ENCODE results near the gene TIMM50.
A peak's percentile ranks its signal among the peaks of the same experiment; 100 is the strongest.

TIMM50 gene

DNA sequence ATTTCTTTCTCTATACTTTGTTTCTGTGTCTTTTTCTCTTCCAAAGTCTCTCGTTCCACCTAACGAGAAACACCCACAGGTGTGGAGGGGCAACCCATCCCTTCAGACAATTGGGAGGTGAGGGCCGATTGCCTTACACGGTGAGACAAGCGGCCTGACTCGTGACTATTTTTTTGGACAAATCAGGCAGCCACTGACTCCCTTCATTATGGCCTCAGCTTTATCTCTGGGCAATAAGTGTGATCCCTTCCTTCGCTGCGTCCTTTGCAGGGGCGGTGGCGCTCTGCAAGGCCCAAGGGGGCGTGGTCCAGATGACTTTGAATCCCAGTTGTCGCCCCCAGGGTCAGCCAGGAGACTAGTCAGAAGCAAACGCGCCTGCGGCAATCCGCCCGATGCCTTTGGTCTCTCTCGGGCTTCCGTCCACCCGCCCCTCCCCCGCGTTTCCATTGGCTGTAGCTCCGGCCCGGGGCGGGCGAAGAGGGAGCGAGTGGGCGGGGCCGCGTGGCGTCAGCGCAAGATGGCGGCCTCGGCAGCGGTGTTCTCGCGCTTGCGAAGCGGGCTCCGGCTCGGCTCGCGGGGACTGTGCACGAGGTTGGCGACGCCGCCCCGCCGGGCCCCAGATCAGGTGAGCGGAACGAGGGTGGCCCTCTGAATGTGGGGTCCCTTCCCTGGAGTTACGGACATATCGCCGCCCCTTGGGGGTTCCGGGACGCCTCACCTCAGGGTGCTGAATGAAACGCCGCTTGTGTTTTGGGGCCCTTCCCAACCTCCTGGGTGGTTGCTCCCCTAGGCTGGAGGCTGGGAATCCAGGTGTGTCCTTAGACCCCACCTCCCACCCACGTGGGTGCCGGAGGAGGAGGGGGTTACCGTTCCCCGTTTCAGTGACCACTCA lies at the start of gene TIMM50:
TIMM50 (plus strand) TSS at position 502 of the 892 bp plus-strand sequence; CDS start at position 518, 16 bp downstream.
- Mint-ChIP-seq H3K27ac (peak within 1 kb of the TSS; percentile 94), H3K4me1 (ENCODE audit: low read depth) (peaks cover 29% of the 10 kb centered on the region), H3K36me3 (ENCODE audit: low read depth) (peaks cover 21% of the 10 kb centered on the region), H3K4me3 (peak within 1 kb of the TSS; percentile 96), H3K9me3 (no peaks in the 10 kb centered on the region), H3K27me3 (no peaks in the 10 kb centered on the region)

DNA sequence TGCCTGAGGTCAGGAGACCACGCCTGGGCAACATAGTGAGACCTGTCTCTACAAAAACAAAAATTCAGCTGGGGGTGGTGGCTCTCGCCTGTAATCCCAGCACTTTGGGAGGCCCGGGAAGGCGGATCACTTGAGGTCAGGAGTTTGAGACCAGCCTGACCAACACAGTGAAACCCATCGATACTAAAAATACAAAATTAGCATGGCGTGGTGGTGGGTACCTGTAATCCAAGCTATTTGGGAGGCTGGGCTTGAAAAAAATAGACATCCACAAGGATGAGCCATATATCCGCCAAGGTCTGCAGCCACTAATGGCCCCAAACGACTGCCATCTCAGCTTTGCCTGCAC lies 48.0 kb upstream of the TIMM50 start:
- H3K4me1 Mint-ChIP-seq (ENCODE audit: low read depth): peaks cover 63% of the 10 kb centered on the region
- H3K36me3 Mint-ChIP-seq (ENCODE audit: low read depth): peaks cover 40% of the 10 kb centered on the region
- peak overlapping the region; percentile 99 for H3K4me3 Mint-ChIP-seq
- H3K27me3 Mint-ChIP-seq: no peaks in the 10 kb centered on the region
- peak overlapping the region; percentile 100 for H3K27ac Mint-ChIP-seq
- no peaks in the 10 kb centered on the region for H3K9me3 Mint-ChIP-seq

DNA sequence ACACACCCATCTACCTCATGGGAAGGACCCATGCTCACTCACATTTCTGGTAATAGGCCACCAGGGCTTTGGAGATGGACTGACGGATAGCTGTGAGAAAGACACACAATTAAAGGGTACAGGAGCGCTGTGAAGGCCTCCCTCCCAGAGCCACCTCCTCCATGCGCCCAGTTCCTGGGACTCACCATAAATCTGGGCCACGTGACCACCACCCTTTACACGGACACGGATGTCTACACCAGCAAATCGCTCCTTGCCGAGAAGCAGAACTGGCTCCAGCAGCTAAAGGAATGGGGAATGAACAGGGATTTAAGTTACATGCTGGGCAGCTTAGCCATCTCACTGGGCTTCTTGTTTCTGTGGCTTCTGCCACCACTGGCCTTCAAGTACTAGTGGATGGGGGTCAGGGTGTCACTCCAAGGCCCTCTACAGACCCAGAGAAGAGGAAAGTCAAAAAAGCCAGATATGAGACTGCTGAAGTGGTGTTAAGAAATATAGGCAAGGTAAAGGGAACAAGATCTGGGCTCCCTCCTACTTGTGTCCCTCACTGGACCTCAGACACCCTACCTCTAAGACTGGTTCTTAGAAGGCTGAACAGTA lies 47.1 kb upstream of the TIMM50 start:
- Mint-ChIP-seq H3K27ac (peak overlapping the region; percentile 100), H3K36me3 (ENCODE audit: low read depth) (peaks cover 40% of the 10 kb centered on the region), H3K9me3 (no peaks in the 10 kb centered on the region), H3K27me3 (no peaks in the 10 kb centered on the region), H3K4me1 (ENCODE audit: low read depth) (peaks cover 63% of the 10 kb centered on the region), H3K4me3 (peak overlapping the region; percentile 99)

DNA sequence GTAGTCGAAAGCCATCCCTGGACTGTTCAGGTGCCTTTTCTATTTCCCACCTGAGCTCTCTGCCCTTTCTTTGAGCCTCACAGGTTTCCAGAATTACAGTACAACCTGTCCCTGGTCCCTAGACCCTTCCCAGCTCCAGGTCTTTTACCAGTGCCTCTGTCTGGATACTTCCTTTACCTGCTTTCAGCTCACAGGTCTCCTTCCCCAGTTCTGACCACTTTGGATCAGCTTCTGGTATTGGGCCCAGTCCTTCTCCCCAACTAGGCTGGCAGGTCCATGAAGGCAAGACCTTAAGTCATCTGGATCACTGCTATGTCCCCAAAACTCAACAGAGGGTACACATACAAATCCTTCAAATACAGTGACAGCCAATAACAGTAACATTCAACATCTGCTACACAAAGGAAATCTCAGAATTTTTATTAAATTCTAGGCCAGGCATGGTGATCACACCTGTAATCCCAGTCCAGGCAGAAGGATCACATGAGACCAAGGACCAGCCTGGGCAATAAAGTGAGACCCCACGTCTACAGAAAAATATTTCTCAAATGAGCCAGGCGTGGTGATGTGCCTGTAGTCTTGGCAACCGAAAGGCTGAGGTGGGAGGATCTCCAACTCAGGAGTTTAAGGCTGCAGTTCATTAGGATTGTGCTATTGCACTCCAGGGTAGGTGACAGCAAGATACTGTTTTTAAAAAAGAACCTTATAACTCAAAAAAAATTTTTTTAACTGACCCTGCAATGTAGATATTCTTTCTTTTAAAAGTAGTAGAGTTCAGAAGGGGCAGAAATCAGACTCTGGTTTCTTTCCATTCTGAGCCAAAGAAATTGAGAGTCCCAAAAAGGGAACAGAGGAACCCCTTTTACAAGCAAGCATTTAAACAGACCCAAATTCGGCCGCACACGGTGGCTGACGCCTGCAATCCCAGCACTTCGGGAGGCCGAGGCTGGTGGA lies 46.2 kb upstream of the TIMM50 start:
- peaks cover 40% of the 10 kb centered on the region for H3K36me3 Mint-ChIP-seq (ENCODE audit: low read depth)
- peak overlapping the region; percentile 99 for H3K4me3 Mint-ChIP-seq

GRCh38 chr19:39435499-39436349 lies 44.9 kb upstream of the TIMM50 start, which contains the start of gene RPS16:
Gene RPS16 (minus strand): TSS chr19:39435949. CDS start chr19:39435895, 54 bp downstream.
- Mint-ChIP-seq H3K9me3 (no peaks in the 10 kb centered on the region), H3K4me1 (ENCODE audit: low read depth) (peaks cover 63% of the 10 kb centered on the region), H3K27ac (peak within 1 kb of the TSS; percentile 100), H3K4me3 (peak within 1 kb of the TSS; percentile 99), H3K27me3 (no peaks in the 10 kb centered on the region), H3K36me3 (ENCODE audit: low read depth) (peaks cover 40% of the 10 kb centered on the region)

More for the DNA sequence above, 46.2 kb upstream of the TIMM50 start:
- Mint-ChIP-seq H3K27ac (peak overlapping the region; percentile 100), H3K9me3 (no peaks in the 10 kb centered on the region), H3K27me3 (no peaks in the 10 kb centered on the region), H3K4me1 (ENCODE audit: low read depth) (peaks cover 63% of the 10 kb centered on the region)

DNA sequence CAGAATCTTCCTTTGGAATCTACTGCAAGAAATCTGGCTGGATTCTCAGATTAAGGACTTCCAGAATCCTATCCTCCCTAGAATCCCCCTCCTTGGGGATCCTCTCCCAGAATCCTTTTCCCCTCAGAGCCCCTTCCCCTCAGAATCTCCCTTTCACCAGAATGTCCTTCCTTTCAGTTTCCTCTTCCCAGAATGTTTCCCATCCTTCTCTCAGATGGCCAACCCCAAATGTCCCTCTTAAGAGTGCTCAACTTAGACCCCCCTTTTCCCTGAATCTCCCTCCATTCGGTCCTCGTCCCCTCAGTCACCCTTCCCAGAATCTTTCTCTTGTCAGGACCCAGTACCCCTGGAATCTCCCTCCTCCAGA lies 44.3 kb upstream of the TIMM50 start:
- Mint-ChIP-seq H3K9me3 (no peaks in the 10 kb centered on the region), H3K4me3 (peak overlapping the region; percentile 99), H3K27ac (peak overlapping the region; percentile 100), H3K4me1 (ENCODE audit: low read depth) (peaks cover 57% of the 10 kb centered on the region), H3K36me3 (ENCODE audit: low read depth) (peaks cover 40% of the 10 kb centered on the region), H3K27me3 (no peaks in the 10 kb centered on the region)

DNA sequence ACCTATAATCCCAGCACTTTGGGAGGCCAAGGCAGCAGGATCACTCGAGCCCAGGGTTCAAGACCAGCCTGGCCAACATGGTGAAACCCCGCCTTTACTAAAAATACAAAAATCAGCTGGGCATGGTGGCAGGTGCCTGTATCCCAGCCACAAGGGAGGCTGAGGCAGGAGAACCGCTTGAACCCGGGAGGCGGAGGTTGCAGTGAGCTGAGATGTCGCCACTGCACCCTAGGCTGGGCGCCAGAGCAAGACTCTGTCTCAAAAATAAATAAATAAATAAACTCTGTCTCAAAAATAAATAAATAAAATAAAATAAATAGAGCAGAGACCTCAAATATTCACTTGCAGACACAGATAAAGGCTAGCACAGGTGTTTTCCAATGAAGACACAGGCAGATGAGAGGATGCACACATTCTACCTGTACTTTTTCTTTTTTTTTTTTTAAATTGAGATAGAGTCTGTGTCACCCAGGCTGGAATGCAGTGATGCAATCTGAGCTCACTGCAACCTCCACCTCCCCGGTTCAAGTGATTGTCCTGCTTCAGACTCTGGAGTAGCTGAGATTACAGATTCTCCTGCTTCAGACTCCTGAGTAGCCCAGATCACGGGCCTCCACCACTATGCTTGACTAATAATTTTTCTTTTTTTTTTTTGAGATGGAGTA lies 42.2 kb upstream of the TIMM50 start:
- no peak overlapping the region for H3K4me3 Mint-ChIP-seq
- no peaks in the 10 kb centered on the region for H3K27me3 Mint-ChIP-seq
- peaks cover 26% of the 10 kb centered on the region for H3K36me3 Mint-ChIP-seq (ENCODE audit: low read depth)
- peaks cover 39% of the 10 kb centered on the region for H3K4me1 Mint-ChIP-seq (ENCODE audit: low read depth)
- no peak overlapping the region for H3K27ac Mint-ChIP-seq
- no peaks in the 10 kb centered on the region for H3K9me3 Mint-ChIP-seq

- Mint-ChIP-seq H3K4me1 (ENCODE audit: low read depth) (peaks cover 47% of the 10 kb centered on the region), H3K4me3 (peak overlapping the region; percentile 100), H3K27ac (peak overlapping the region; percentile 100), H3K9me3 (no peaks in the 10 kb centered on the region), H3K27me3 (no peaks in the 10 kb centered on the region), H3K36me3 (ENCODE audit: low read depth) (peaks cover 36% of the 10 kb centered on the region)
Measured at GRCh38 chr19:39444598-39445195, 35.9 kb upstream of the TIMM50 start.

- Mint-ChIP-seq H3K27ac (peak within 1 kb of the TSS; percentile 100), H3K4me3 (peak within 1 kb of the TSS; percentile 100), H3K36me3 (ENCODE audit: low read depth) (peaks cover 41% of the 10 kb centered on the region), H3K4me1 (ENCODE audit: low read depth) (peaks cover 51% of the 10 kb centered on the region), H3K9me3 (no peaks in the 10 kb centered on the region), H3K27me3 (no peaks in the 10 kb centered on the region)
Measured at GRCh38 chr19:39445196-39446111, 35.2 kb upstream of the TIMM50 start, which contains the start of gene SUPT5H. Gene SUPT5H (plus strand): TSS chr19:39445582. CDS start chr19:39445891, 309 bp downstream.

DNA sequence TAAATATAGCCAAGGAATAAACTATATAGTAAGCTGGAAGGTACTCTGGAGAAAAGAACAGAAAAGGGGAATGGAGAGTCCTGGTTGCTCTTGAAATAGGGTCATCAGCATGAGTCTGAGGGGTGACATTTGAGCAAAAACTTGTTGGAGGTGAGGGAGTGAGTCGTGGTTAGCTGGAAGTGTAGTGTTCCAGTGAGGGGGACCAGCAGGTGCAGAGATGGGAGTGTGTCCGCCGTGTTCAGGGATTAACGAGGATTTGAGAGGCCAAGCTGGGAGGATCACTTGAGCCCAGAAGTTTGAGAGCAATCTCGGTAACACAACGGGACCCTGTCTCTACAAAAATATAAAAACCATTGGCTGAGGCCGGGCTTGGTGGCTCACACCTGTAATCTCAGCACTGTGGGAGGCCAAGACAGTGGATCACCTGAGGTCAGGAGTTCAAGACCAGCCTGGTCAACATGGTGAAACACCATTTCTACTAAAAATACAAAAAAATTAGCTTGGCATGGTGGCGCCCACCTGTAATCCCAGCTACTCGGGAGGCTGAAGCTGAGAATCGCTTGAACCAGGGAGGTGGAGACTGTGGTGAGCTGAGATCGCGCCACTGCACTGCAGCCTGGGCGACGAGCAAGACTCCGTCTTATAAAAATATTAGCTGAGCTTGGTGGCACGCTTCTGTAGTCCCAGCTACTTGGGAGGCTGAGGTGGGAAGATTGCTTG lies 34.1 kb upstream of the TIMM50 start:
- H3K4me1 Mint-ChIP-seq (ENCODE audit: low read depth): peaks cover 56% of the 10 kb centered on the region
- H3K27ac Mint-ChIP-seq: peak overlapping the region; percentile 100
- H3K9me3 Mint-ChIP-seq: no peaks in the 10 kb centered on the region
- H3K4me3 Mint-ChIP-seq: peak overlapping the region; percentile 100
- H3K36me3 Mint-ChIP-seq (ENCODE audit: low read depth): peaks cover 45% of the 10 kb centered on the region
- no peaks in the 10 kb centered on the region for H3K27me3 Mint-ChIP-seq

DNA sequence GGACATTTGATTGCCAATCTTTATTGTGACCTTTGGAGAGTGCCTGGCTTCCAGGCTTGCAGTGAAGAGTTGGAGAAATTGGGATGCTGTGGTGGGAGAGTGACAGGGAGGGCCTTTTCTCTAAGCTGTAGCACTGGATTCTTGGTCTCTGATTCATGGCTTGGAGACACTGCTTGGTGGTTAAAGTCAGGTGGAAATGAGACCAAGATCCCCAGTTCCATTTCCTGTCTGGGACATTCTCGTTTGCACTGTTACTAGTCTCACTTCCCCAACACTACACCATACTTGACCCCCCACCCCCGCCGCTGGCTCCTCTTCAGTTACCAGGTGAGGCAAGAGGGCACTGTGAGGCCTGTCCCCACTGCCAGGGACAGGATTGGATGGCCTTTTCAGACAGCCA lies 32.4 kb upstream of the TIMM50 start:
- Mint-ChIP-seq H3K9me3 (no peaks in the 10 kb centered on the region), H3K36me3 (ENCODE audit: low read depth) (peaks cover 62% of the 10 kb centered on the region), H3K4me1 (ENCODE audit: low read depth) (peaks cover 71% of the 10 kb centered on the region), H3K4me3 (peak overlapping the region; percentile 100), H3K27ac (peak overlapping the region; percentile 100), H3K27me3 (no peaks in the 10 kb centered on the region)

All from stimulated activated naive CD8-positive, alpha-beta T cell treated with anti-CD3 and anti-CD28 coated beads, Interleukin-15, Interleukin-2, amounts not matched to agents 100 ng/mL and 50 ng/mL, for 24 hours (primary cell).